Caco-2 (cell line): ENCODE measurements around the gene TXNDC5. TPM values are rescaled to one million over a fixed set of nuclear protein-coding genes. Genes with fewer than 3 reads are reported as not detected.

Source experiments
- Bru-seq: library from RNA; stranded (reverse); fragments of 400-500 nt; gene quantifications from one replicate; lab custom pipeline; 2021; lab: Mats Ljungman, UMichigan
- BruChase-seq, 2 experiments: library from RNA; stranded (reverse); fragments of 400-500 nt; gene quantifications; one replicate each; lab custom pipeline; 2021; lab: Mats Ljungman, UMichigan
- BruUV-seq: library from RNA; stranded (reverse); fragments of 400-500 nt; replicated peaks from 2 replicates; lab custom pipeline; 2021; lab: Mats Ljungman, UMichigan
- CTCF ChIA-PET: fragments of 300-600 bp; sonication (Branson Sonifier 250); formaldehyde crosslinking; loops from one replicate; lab custom pipeline; 2022; ENCODE audit warnings: antibody characterized with exemption; lab: Charles Lee
- POLR2A ChIA-PET: fragments of 300-600 bp; sonication (Branson Sonifier 250); formaldehyde crosslinking; loops from one replicate; lab custom pipeline; 2022; ENCODE audit warnings: antibody characterized with exemption; lab: Charles Lee
- DNase-seq, 2 experiments: peaks; one replicate each; pipeline versions ENCODE4 v3.0.0 to v3.0.0-alpha.2; 2020 to 2022
- H3K27me3 ChIP-seq: replicated peaks from 2 replicates; pipeline ENCODE4 v1.6.0; 2011; ENCODE audit warnings: low read length; ENCODE audit not compliant: control insufficient read depth, insufficient read depth
- H3K36me3 ChIP-seq: 2 replicates; pipeline ENCODE4 v1.5.1; 2011; ENCODE audit warnings: low read length; ENCODE audit not compliant: control insufficient read depth, insufficient read depth
- H3K4me1 ChIP-seq: fragments of 250-450 bp; sonication (Bioruptor Pico); 2 replicates; pipeline ENCODE4 v1.5.1; 2020; ENCODE audit warnings: mild to moderate bottlenecking
- H3K4me3 ChIP-seq: 2 replicates; pipeline ENCODE4 v1.5.1; 2011; ENCODE audit warnings: low read depth, mild to moderate bottlenecking, control low read depth, low read length
- H3K9me3 ChIP-seq: fragments of 250-450 bp; sonication (Bioruptor Pico); 2 replicates; pipeline ENCODE4 v1.5.1; 2020; ENCODE audit warnings: mild to moderate bottlenecking, moderate library complexity
- H3K27ac Mint-ChIP-seq: one replicate; pipeline ENCODE4 v1.8.0; 2022; ENCODE audit warnings: mixed read lengths; ENCODE audit not compliant: unreplicated experiment
- H3K27me3 Mint-ChIP-seq: one replicate; pipeline ENCODE4 v1.8.0; 2022; ENCODE audit warnings: mixed read lengths; ENCODE audit not compliant: insufficient read depth, unreplicated experiment
- H3K36me3 Mint-ChIP-seq: one replicate; pipeline ENCODE4 v1.8.0; 2022; ENCODE audit warnings: mild to moderate bottlenecking, mixed read lengths; ENCODE audit not compliant: insufficient read depth, unreplicated experiment
- H3K4me1 Mint-ChIP-seq: one replicate; pipeline ENCODE4 v1.8.0; 2022; ENCODE audit warnings: low read depth, mixed read lengths; ENCODE audit not compliant: unreplicated experiment
- H3K4me3 Mint-ChIP-seq: one replicate; pipeline ENCODE4 v1.8.0; 2022; ENCODE audit warnings: mild to moderate bottlenecking, moderate library complexity, mixed read lengths; ENCODE audit not compliant: unreplicated experiment
- H3K9me3 Mint-ChIP-seq: one replicate; pipeline ENCODE4 v1.8.0; 2022; ENCODE audit warnings: mixed read lengths; ENCODE audit not compliant: unreplicated experiment
- intact Hi-C: fragments of 100-400 bp; cut with micrococcal nuclease; formaldehyde crosslinking; loops from one replicate; pipeline ENCODE4 v1.10.0; 2022; ENCODE audit not compliant: unreplicated experiment
- long read RNA-seq: library from polyadenylated mRNA; stranded (forward); transcript quantifications from one replicate; pipeline ENCODE4 v2.0.0, GENCODE V29; 2022
- total RNA-seq: library from RNA; stranded (reverse); gene quantifications from 2 replicates; pipeline ENCODE4 v1.2.3, GENCODE V29; 2022
- TF ChIP-seq, protein P1 (sequence below), 2 experiments: fragments of 200-600 bp in 1 of 2; IDR thresholded peaks; 1 replicate in 1 of 2; 2 replicates in 1 of 2; pipeline versions ENCODE4 v1.5.1 to v1.8.0; 2011 to 2022; ENCODE audit warnings: antibody characterized with exemption in 1 of 2, control low read depth in 1 of 2, inconsistent platforms in 1 of 2, low read depth in 1 of 2, low read length in 1 of 2, mild to moderate bottlenecking in 1 of 2, moderate library complexity in 1 of 2; ENCODE audit not compliant: insufficient read depth in 1 of 2, severe bottlenecking in 1 of 2, unreplicated experiment in 1 of 2

The TXNDC5 gene
- total RNA-seq = 117 and 119 TPM in 2 replicates
- percentile 66 among the genes with signal in this experiment for Bru-seq, nascent RNA
- percentile 80 among the genes with signal in this experiment for BruChase-seq, experiment 1, labeled RNA remaining after a 2-hour chase
- BruChase-seq, experiment 2, labeled RNA remaining after a 6-hour chase = percentile 95 among the genes with signal in this experiment
- long read RNA-seq, transcript TXNDC5-201 (10 exons, 2,964 nt) = major isoform, 256 of 277 reads
- long read RNA-seq, partial matches to known transcripts = 2 of 277 reads
- long read RNA-seq, other reads (novel, unspliced or antisense) = 17 of 277 reads

DNA sequence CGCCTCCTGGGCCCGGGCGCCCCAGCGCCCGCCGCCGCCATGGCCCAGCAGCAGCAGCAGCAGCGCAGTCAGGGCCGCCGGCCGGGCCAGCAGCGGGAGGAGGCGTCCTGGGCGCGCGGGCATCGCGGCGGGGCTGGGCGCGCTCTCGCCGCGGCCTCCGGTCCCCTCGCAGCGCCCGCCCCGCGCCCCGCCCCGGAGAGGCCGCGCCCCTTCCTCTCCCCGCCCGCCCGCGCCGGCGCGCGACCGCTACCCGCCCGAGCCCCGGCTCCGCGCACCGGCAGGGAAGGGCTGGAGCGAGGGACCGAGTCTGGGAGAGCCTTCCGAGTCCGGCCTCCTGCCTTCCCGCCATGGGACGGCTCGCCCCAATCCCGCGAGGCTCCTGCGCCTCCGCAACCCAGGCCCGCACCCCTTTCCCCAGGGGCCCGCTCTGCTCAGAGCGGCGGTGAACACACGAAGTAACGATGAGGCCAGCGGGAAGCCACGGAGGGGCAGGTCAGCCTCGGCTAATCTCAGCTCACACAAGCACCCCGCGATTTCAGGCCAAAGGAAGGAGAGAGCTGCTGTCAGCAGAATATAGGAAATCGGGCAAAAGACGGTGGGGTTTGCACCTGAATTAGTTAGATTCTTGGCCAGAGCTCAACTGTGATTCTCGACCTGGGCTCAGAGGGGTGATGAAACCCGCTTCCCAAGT, at the start of gene TXNDC5:
Gene TXNDC5 (minus strand): TSS at position 135 of the 691 bp plus-strand sequence. CDS start 12 bp downstream, at position 123.
- H3K4me1 Mint-ChIP-seq = no peaks in the 10 kb centered on the region
- CTCF ChIA-PET = no interaction called here
- H3K36me3 ChIP-seq = no peaks in the 10 kb centered on the region
- no peaks in the 10 kb centered on the region for H3K27me3 Mint-ChIP-seq
- H3K9me3 Mint-ChIP-seq = no peaks in the 10 kb centered on the region
- H3K27ac Mint-ChIP-seq = peak within 1 kb of the TSS; percentile 74
- peaks cover 5% of the 10 kb centered on the region; the same call in 1 of the 2 replicates for H3K4me1 ChIP-seq
- intact Hi-C loops = loop anchor here (2.0 to 10.0 kb wide), 3 partner anchors 82 to 186 kb away; partner anchors contain the start of genes BLOC1S5 and BMP6
- peak within 1 kb of the TSS; percentile 77 for H3K4me3 ChIP-seq
- peak; percentile 72 to 85 for DNase-seq
- no peaks in the 10 kb centered on the region for H3K9me3 ChIP-seq
- POLR2A ChIA-PET = no interaction called here
- H3K27me3 ChIP-seq = no peaks in the 10 kb centered on the region
- TF ChIP-seq, protein P1, sequence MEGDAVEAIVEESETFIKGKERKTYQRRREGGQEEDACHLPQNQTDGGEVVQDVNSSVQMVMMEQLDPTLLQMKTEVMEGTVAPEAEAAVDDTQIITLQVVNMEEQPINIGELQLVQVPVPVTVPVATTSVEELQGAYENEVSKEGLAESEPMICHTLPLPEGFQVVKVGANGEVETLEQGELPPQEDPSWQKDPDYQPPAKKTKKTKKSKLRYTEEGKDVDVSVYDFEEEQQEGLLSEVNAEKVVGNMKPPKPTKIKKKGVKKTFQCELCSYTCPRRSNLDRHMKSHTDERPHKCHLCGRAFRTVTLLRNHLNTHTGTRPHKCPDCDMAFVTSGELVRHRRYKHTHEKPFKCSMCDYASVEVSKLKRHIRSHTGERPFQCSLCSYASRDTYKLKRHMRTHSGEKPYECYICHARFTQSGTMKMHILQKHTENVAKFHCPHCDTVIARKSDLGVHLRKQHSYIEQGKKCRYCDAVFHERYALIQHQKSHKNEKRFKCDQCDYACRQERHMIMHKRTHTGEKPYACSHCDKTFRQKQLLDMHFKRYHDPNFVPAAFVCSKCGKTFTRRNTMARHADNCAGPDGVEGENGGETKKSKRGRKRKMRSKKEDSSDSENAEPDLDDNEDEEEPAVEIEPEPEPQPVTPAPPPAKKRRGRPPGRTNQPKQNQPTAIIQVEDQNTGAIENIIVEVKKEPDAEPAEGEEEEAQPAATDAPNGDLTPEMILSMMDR (IDR thresholded peaks at IDR 0.05; ENCODE audit: insufficient read depth in 1 of 2, low read depth in 1 of 2, low read length in 1 of 2, severe bottlenecking in 1 of 2, unreplicated experiment in 1 of 2) = no peak
- BruUV-seq = no TSS peak
- H3K36me3 Mint-ChIP-seq = peaks cover 9% of the 10 kb centered on the region
- H3K4me3 Mint-ChIP-seq = peak within 1 kb of the TSS; percentile 80

DNA sequence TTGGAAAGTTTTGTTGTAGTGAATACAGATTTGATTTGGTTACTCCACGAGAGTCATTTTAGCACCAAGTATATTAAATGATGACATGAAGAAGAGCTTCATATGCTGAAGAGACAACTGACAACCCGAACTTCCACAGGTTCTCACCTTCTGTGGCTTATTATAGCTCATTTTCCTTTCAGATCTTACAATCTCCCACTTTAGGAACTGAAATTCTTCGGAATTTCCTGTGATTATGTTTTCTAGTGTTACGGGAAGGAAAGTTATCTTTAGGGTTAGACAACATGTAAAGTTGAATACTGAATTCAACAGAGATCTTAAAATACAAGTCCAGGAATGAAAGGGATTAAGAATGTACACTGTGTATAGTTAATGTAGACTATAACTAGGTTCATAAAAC, 49.6 kb upstream of the TXNDC5 start:
- POLR2A ChIA-PET = no interaction called here
- no TSS peak for BruUV-seq

DNA sequence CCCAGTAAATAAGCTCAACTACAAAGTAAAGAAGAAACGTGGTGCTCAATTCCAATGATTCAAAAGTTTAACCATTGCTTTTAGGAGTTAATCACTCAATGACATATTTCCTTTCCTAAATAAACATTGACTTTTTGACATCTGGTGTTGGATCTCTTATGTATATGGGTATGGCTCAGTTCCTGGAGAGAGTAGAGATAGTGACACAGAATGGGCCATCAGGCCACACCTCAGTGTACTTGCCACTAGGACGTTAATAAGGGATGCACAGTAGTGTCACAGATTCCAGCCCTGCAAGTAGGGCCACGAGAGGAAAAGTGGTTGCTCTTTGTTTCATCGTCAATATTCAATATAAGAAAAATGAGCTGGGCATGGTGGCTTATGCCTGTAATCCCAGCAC, 48.9 kb upstream of the TXNDC5 start:
- DNase-seq = no peak
- no peaks in the 10 kb centered on the region for H3K36me3 Mint-ChIP-seq
- H3K4me1 Mint-ChIP-seq = no peaks in the 10 kb centered on the region
- Histone ChIP-seq H3K27me3 (no peaks in the 10 kb centered on the region), H3K36me3 (no peaks in the 10 kb centered on the region), H3K9me3 (no peaks in the 10 kb centered on the region), H3K4me1 (no peaks in the 10 kb centered on the region), H3K4me3 (no peak overlapping the region)
- CTCF ChIA-PET = no interaction called here
- TF ChIP-seq, protein P1 (IDR thresholded peaks at IDR 0.05; ENCODE audit: insufficient read depth in 1 of 2, low read depth in 1 of 2, low read length in 1 of 2, severe bottlenecking in 1 of 2, unreplicated experiment in 1 of 2) = no peak
- no peaks in the 10 kb centered on the region for H3K9me3 Mint-ChIP-seq
- H3K27me3 Mint-ChIP-seq = no peaks in the 10 kb centered on the region
- no TSS peak for BruUV-seq
- POLR2A ChIA-PET = no interaction called here
- H3K27ac Mint-ChIP-seq = no peak overlapping the region
- intact Hi-C loops = no loop called here
- no peak overlapping the region for H3K4me3 Mint-ChIP-seq

More for the DNA sequence above, 49.6 kb upstream of the TXNDC5 start:
- no peak for DNase-seq
- TF ChIP-seq, protein P1 (IDR thresholded peaks at IDR 0.05; ENCODE audit: insufficient read depth in 1 of 2, low read depth in 1 of 2, low read length in 1 of 2, severe bottlenecking in 1 of 2, unreplicated experiment in 1 of 2) = no peak
- Mint-ChIP-seq H3K27ac (no peak overlapping the region), H3K4me1 (no peaks in the 10 kb centered on the region), H3K9me3 (no peaks in the 10 kb centered on the region), H3K4me3 (no peak overlapping the region), H3K36me3 (no peaks in the 10 kb centered on the region), H3K27me3 (no peaks in the 10 kb centered on the region)
- intact Hi-C loops = no loop called here
- Histone ChIP-seq H3K4me1 (no peaks in the 10 kb centered on the region), H3K27me3 (no peaks in the 10 kb centered on the region), H3K4me3 (no peak overlapping the region), H3K9me3 (no peaks in the 10 kb centered on the region), H3K36me3 (no peaks in the 10 kb centered on the region)
- CTCF ChIA-PET = interaction anchor here (0.7 kb wide), 1 partner anchor 10 kb away, joined by 4 read pairs; no protein-coding TSS in a partner anchor
